Measurements from ENCODE around the gene GNB1L. TPM values are rescaled to one million over a fixed set of nuclear protein-coding genes. Genes with fewer than 3 reads are reported as not detected.

The GNB1L gene, protein sequence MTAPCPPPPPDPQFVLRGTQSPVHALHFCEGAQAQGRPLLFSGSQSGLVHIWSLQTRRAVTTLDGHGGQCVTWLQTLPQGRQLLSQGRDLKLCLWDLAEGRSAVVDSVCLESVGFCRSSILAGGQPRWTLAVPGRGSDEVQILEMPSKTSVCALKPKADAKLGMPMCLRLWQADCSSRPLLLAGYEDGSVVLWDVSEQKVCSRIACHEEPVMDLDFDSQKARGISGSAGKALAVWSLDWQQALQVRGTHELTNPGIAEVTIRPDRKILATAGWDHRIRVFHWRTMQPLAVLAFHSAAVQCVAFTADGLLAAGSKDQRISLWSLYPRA
- total RNA-seq: 10 to 100 TPM in 1 of 2 donors, 1 to 10 TPM in 1; 5.6 to 12.0 TPM

DNA sequence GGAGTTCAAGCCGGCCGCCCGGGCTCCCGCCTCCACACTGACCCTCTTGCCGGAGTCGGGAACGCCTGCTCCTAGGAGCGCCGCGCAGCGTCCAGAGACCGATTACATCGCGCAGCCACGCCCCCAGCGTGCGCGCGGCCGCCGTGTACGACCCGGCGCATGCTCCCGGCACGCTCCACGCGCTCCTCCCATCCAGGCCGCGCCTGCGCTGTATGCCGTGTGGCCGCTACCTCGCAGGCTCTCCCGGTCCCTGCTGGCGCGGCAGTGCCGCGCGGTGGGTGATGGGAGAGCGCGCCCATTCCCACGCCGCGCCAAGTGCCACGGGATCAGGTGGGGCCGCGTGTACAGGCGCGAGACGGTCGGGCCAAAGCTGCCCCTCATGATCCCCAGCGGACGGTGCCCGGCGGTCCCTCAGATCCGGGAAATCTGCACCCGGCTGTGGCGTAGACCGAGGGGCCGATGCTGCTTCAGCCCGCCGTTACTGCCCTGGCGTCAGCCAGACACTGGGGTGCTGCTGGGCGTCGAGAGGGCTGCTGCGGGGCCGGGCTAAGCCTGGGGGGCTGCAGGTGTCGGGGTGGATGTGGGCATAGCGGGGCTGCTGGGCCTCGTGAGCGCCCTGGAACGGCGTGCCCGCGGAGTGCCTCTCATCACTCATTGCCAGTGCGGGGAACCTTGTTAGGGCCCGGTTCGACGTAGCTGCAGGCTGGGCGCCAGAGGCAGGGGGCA is at the start of gene GNB1L, which contains the start of gene RTL10:
Gene GNB1L, minus strand, starts transcription at position 97 of the 726 bp plus-strand sequence. CDS start 33,519 bp downstream, outside the sequence.
Gene RTL10, minus strand, starts transcription at position 97 of the 726 bp plus-strand sequence. CDS start 2,613 bp downstream, outside the sequence.
- H3K27me3 ChIP-seq (replicated peaks; ENCODE audit: insufficient read depth): no peaks in the 10 kb centered on the region
- TF ChIP-seq, protein P1, sequence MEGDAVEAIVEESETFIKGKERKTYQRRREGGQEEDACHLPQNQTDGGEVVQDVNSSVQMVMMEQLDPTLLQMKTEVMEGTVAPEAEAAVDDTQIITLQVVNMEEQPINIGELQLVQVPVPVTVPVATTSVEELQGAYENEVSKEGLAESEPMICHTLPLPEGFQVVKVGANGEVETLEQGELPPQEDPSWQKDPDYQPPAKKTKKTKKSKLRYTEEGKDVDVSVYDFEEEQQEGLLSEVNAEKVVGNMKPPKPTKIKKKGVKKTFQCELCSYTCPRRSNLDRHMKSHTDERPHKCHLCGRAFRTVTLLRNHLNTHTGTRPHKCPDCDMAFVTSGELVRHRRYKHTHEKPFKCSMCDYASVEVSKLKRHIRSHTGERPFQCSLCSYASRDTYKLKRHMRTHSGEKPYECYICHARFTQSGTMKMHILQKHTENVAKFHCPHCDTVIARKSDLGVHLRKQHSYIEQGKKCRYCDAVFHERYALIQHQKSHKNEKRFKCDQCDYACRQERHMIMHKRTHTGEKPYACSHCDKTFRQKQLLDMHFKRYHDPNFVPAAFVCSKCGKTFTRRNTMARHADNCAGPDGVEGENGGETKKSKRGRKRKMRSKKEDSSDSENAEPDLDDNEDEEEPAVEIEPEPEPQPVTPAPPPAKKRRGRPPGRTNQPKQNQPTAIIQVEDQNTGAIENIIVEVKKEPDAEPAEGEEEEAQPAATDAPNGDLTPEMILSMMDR (IDR thresholded peaks at IDR 0.05): peak in 2 of 4 experiments; percentile 10 to 51
- TF ChIP-seq POLR2AphosphoS5 (IDR thresholded peaks at IDR 0.05) (peak; percentile 96), POLR2A (IDR thresholded peaks at IDR 0.05) (peak; percentile 98)
- H3K4me1 ChIP-seq (replicated peaks): peaks cover 31% of the 10 kb centered on the region
- no peaks in the 10 kb centered on the region for H3K9me3 ChIP-seq
- intact Hi-C loops (cut with DNase I): no loop called here
- H3K36me3 ChIP-seq: peaks cover 0 to 17% of the 10 kb centered on the region in 2 donors
- DNase-seq (ENCODE audit: low spot score): peak; percentile 96
- H3K27ac ChIP-seq: peak within 1 kb of the TSS; percentile 91 to 92
- peak within 1 kb of the TSS; percentile 57 to 89 for H3K4me3 ChIP-seq
- under 1% methylated on average over 33 of the region's 81 CpGs for WGBS

DNA sequence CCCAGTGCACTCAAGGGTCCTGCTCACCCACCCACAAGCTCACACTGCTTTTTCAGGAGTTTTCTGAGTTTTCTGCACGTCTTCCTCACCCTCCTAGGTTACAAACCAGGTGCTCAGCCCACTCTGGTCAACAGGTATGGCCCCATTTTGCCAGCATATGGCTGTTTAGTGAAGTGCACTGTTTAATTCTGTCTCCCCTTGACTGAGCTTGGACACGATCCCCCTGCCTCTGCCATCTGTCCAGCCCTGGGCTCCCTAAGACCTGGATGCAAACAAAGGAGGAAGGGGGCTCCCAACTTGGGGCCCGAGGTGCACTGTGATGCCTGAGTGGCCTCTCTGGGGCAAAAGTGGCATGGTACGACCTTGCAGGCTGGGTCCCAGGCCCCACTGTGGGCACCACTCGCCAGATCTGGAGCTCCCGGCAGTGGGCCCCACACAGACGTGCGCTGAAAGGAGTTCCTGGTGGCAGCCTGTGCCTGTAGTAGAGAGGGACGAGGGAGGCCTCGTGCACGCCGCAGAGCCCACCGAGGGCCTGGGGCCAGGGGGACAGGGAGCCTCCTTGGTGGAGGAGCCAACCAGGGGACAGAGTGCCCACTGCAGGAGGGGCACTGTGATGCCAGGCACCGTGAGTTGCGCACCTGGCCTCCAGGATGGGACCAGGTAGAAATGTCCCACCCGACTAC is 49.6 kb upstream of the GNB1L start:
- TF ChIP-seq POLR2A (IDR thresholded peaks at IDR 0.05): no peak
- TF ChIP-seq, protein P1 (IDR thresholded peaks at IDR 0.05): no peak
- TF ChIP-seq POLR2AphosphoS5 (IDR thresholded peaks at IDR 0.05): no peak
- intact Hi-C loops (cut with DNase I): no loop called here
- no peaks in the 10 kb centered on the region for H3K36me3 ChIP-seq
- H3K27ac ChIP-seq: peak overlapping the region in 1 of 2 donors; percentile 19
- 70% methylated on average over 16 of the region's 16 CpGs for WGBS
- no peak for DNase-seq (ENCODE audit: low spot score)
- peaks cover 12% of the 10 kb centered on the region for H3K4me1 ChIP-seq (replicated peaks)
- H3K4me3 ChIP-seq: no peak overlapping the region
- no peaks in the 10 kb centered on the region for H3K9me3 ChIP-seq
- no peaks in the 10 kb centered on the region for H3K27me3 ChIP-seq (replicated peaks; ENCODE audit: insufficient read depth)

DNA sequence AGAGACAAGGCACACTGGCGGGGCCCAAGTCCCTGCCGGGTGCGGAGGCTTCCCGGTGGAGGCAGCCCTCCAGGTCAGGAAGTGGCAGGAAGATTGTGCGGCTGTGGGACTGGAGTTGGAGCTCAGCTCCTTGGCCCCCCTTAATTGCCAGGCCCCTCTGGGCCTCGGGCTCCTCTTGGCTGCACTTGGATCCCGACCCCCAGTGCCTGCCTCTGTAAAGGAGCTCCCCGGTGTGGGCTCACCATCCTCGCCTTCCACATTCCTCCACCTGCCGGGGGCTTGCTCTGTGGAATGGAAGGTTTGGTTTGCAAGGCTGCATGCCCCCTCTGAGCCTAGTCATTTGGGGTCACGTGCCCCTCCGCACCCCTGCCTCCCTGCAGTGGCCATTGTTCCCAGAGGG is 48.8 kb upstream of the GNB1L start:
- H3K27me3 ChIP-seq (replicated peaks; ENCODE audit: insufficient read depth): no peaks in the 10 kb centered on the region
- H3K9me3 ChIP-seq: no peaks in the 10 kb centered on the region
- intact Hi-C loops (cut with DNase I): no loop called here
- 90% methylated on average over 12 of the region's 12 CpGs for WGBS
- H3K27ac ChIP-seq: peak overlapping the region in 1 of 2 donors; percentile 13
- H3K36me3 ChIP-seq: no peaks in the 10 kb centered on the region
- H3K4me3 ChIP-seq: no peak overlapping the region
- peaks cover 12% of the 10 kb centered on the region for H3K4me1 ChIP-seq (replicated peaks)
- DNase-seq (ENCODE audit: low spot score): no peak
- TF ChIP-seq POLR2AphosphoS5 (IDR thresholded peaks at IDR 0.05): no peak
- TF ChIP-seq, protein P1 (IDR thresholded peaks at IDR 0.05): no peak
- TF ChIP-seq POLR2A (IDR thresholded peaks at IDR 0.05): no peak

DNA sequence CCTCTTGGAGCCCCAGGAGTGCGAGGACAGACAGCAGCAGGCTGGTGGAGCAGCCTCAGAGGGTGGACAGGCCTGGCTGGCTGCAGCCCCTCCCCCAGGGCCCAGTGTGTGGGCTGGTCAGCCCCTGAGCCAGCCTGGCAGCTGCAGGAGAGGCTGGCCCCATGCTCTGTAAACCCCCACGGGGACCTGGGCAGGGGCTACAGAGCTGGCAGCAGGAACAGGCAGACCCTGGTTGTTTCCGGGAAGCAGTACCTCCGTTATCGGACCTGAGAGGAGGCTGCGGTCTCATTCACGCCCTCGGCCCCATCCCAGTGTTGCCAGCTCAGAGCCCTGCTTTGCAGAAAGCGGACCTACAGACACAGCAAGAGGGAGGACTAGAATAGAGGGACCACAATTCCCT is 48.4 kb upstream of the GNB1L start:
- WGBS: 86% methylated on average over 9 of the region's 9 CpGs
- H3K27ac ChIP-seq: peak overlapping the region in 1 of 2 donors; percentile 13
- no peaks in the 10 kb centered on the region for H3K36me3 ChIP-seq
- H3K9me3 ChIP-seq: no peaks in the 10 kb centered on the region
- peaks cover 12% of the 10 kb centered on the region for H3K4me1 ChIP-seq (replicated peaks)
- TF ChIP-seq POLR2AphosphoS5 (IDR thresholded peaks at IDR 0.05) (no peak), POLR2A (IDR thresholded peaks at IDR 0.05) (no peak)
- TF ChIP-seq, protein P1 (IDR thresholded peaks at IDR 0.05): no peak
- H3K4me3 ChIP-seq: no peak overlapping the region
- intact Hi-C loops (cut with DNase I): no loop called here
- H3K27me3 ChIP-seq (replicated peaks; ENCODE audit: insufficient read depth): no peaks in the 10 kb centered on the region
- DNase-seq (ENCODE audit: low spot score): no peak

All from prostate gland (tissue), 2 donors.